Sigmoid colon (tissue), 7 donors: ENCODE results near the gene CNNM3. TPM values are rescaled to one million over a fixed set of nuclear protein-coding genes. Genes with fewer than 3 reads are reported as not detected.

Experiments used
- DNase-seq: peaks from one replicate; pipeline ENCODE4 v3.0.0-alpha.2; 2019
- H3K27ac ChIP-seq, 4 donors: fragments of 200-600 bp; sonication (generic); one replicate each; pipeline ENCODE4 v1.5.1; 2016 to 2019; ENCODE audit warnings: mild to moderate bottlenecking in 1 of 4
- H3K27me3 ChIP-seq, 3 donors: fragments of 200-600 bp; sonication (generic); one replicate each; pipeline ENCODE4 v1.5.1; 2019; ENCODE audit warnings: mild to moderate bottlenecking in 1 of 3
- H3K36me3 ChIP-seq, 4 donors: fragments of 200-600 bp; sonication (generic); one replicate each; pipeline ENCODE4 v1.5.1; 2016 to 2019
- H3K4me1 ChIP-seq, 4 donors: fragments of 200-600 bp; sonication (generic); one replicate each; pipeline ENCODE4 v1.5.1; 2017 to 2019
- H3K4me3 ChIP-seq, 4 donors: fragments of 200-600 bp; sonication (generic); one replicate each; pipeline ENCODE4 v1.5.1; 2017 to 2019; ENCODE audit warnings: mild to moderate bottlenecking in 2 of 4, moderate library complexity in 1 of 4
- H3K9me3 ChIP-seq, 4 donors: fragments of 200-600 bp in 3 of 4; sonication (generic) in 3 of 4; one replicate each; pipeline versions ENCODE4 v1.5.1 to v1.6.1; 2013 to 2019
- CTCF ChIP-seq, 4 experiments: fragments of 450-650 bp in 3 of 4; fragments of 200-600 bp in 1 of 4; IDR thresholded peaks; one replicate each; pipeline ENCODE4 v1.5.1; 2016 to 2019; ENCODE audit warnings: antibody characterized with exemption in 4 of 4, mild to moderate bottlenecking in 3 of 4, moderate library complexity in 2 of 4
- EP300 ChIP-seq, 4 donors: sonication (generic); formaldehyde crosslinking; IDR thresholded peaks; one replicate each; pipeline ENCODE4 v1.6.1; 2017; ENCODE audit warnings: antibody characterized with exemption in 4 of 4
- POLR2A ChIP-seq, 2 donors: fragments of 450-650 bp; IDR thresholded peaks; one replicate each; pipeline ENCODE4 v1.6.1; 2016; ENCODE audit warnings: antibody characterized with exemption in 2 of 2, mild to moderate bottlenecking in 2 of 2, moderate library complexity in 2 of 2
- POLR2AphosphoS5 ChIP-seq, 4 donors: sonication (generic); formaldehyde crosslinking; IDR thresholded peaks; one replicate each; pipeline ENCODE4 v1.6.1; 2017; ENCODE audit warnings: antibody characterized with exemption in 4 of 4
- WGBS, 2 donors: extraction: QIAGEN DNeasy Blood & Tissue Kit; methylation state at CpG; one replicate each; pipeline ENCODE4 v1.1.7; 2013; 5-methylcytosine and 5-hydroxymethylcytosine counted together
- intact Hi-C: fragments of 100-400 bp; cut with DNase I; formaldehyde crosslinking; loops from one replicate; pipeline ENCODE4 v1.15.1; 2023
- polyA plus RNA-seq, 3 donors: library from polyadenylated mRNA; stranded (reverse); fragments of 200-250 nt; gene quantifications; one replicate each; pipeline ENCODE4 v1.2.3, GENCODE V29; 2013
- total RNA-seq, 4 donors: library from RNA; depleted of rRNA; stranded (reverse); fragments of >200 nt; gene quantifications; one replicate each; pipeline ENCODE4 v1.1.0, GENCODE V29; 2016
- donor health status: healthy with polysubstance abuse.
- donor health status: Bipolar disorder and iron deficiency.
- donor health status: healthy.

Gene CNNM3
- total and polyA plus RNA-seq, 7 donors: 1.2 to 16.6 (median 10.0) TPM

DNA sequence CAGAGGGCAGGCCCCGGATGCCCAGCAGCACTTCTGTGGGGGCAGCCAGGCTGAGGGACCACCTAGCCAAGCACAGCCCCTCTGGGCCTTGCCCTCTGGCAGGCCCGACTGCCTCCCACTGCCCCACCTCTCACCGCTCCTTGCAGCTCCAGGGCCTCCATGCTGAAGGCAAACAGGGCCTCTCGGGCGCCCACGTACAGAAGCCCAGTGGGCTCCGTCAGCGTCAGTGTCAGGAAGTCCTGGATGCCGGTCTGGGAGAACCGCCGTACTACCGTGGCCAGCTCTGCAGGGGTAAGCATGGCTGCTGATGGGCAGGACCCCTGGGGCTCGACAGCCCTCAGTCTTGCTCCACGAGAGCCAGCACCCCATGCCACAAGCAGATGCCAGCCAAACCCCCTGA is 50.1 kb downstream of the CNNM3 start:
- H3K27me3 ChIP-seq: no peaks in the 10 kb centered on the region
- peaks cover 35 to 64% (median 52%) of the 10 kb centered on the region in 4 donors for H3K36me3 ChIP-seq
- H3K27ac ChIP-seq: peak overlapping the region; percentile 99 to 100 (median 100)
- TF ChIP-seq POLR2AphosphoS5 (IDR thresholded peaks at IDR 0.05) (no peak), POLR2A (IDR thresholded peaks at IDR 0.05) (no peak), EP300 (IDR thresholded peaks at IDR 0.05) (no peak), CTCF (IDR thresholded peaks at IDR 0.05) (no peak)
- H3K4me3 ChIP-seq: peak overlapping the region in 2 of 4 donors; percentile 95 to 98
- intact Hi-C loops: loop anchor here (10.0 kb wide), 1 partner anchor 331 kb away; the partner anchor contains the start of gene ARID5A
- H3K4me1 ChIP-seq: peaks cover 0 to 71% (median 58%) of the 10 kb centered on the region in 4 donors
- no peaks in the 10 kb centered on the region for H3K9me3 ChIP-seq
- peak; percentile 67 for DNase-seq
- WGBS, 2 donors: 83 to 91% methylated on average over 14 of the region's 14 CpGs

- Histone ChIP-seq H3K4me3 (peak overlapping the region in 3 of 4 donors; percentile 95 to 98 (median 98)), H3K9me3 (no peaks in the 10 kb centered on the region), H3K27ac (peak overlapping the region; percentile 99 to 100 (median 100)), H3K4me1 (peaks cover 0 to 71% (median 58%) of the 10 kb centered on the region in 4 donors), H3K36me3 (peaks cover 30 to 59% (median 48%) of the 10 kb centered on the region in 4 donors), H3K27me3 (no peaks in the 10 kb centered on the region)
- 60 to 83% methylated on average over 8 of the region's 8 CpGs for WGBS, 2 donors
- no peak for TF ChIP-seq POLR2AphosphoS5 (IDR thresholded peaks at IDR 0.05)
- TF ChIP-seq EP300 (IDR thresholded peaks at IDR 0.05): no peak
- no peak for TF ChIP-seq POLR2A (IDR thresholded peaks at IDR 0.05)
- TF ChIP-seq CTCF (IDR thresholded peaks at IDR 0.05): no peak
- no peak for DNase-seq
- intact Hi-C loops: loop anchor here (10.0 kb wide), 1 partner anchor 332 kb away; the partner anchor contains the start of gene ARID5A
Measured at GRCh38 chr2:96866586-96866985, 50.5 kb downstream of the CNNM3 start.

GRCh38 chr2:96866986-96867755 is 51.1 kb downstream of the CNNM3 start:
- H3K4me1 ChIP-seq: peaks cover 0 to 67% (median 58%) of the 10 kb centered on the region in 4 donors
- H3K9me3 ChIP-seq: no peaks in the 10 kb centered on the region
- H3K27ac ChIP-seq: peak overlapping the region; percentile 99 to 100 (median 100)
- intact Hi-C loops: loop anchor here (10.0 kb wide), 1 partner anchor 332 kb away; the partner anchor contains the start of gene ARID5A
- peak overlapping the region; percentile 65 to 98 (median 96) for H3K4me3 ChIP-seq
- H3K27me3 ChIP-seq: no peaks in the 10 kb centered on the region
- DNase-seq: peak; percentile 72
- TF ChIP-seq CTCF (IDR thresholded peaks at IDR 0.05) (no peak), EP300 (IDR thresholded peaks at IDR 0.05) (no peak), POLR2AphosphoS5 (IDR thresholded peaks at IDR 0.05) (no peak), POLR2A (IDR thresholded peaks at IDR 0.05) (no peak)
- WGBS, 2 donors: 42 to 55% methylated on average over 22 of the region's 22 CpGs
- H3K36me3 ChIP-seq: peaks cover 26 to 53% (median 42%) of the 10 kb centered on the region in 4 donors

DNA sequence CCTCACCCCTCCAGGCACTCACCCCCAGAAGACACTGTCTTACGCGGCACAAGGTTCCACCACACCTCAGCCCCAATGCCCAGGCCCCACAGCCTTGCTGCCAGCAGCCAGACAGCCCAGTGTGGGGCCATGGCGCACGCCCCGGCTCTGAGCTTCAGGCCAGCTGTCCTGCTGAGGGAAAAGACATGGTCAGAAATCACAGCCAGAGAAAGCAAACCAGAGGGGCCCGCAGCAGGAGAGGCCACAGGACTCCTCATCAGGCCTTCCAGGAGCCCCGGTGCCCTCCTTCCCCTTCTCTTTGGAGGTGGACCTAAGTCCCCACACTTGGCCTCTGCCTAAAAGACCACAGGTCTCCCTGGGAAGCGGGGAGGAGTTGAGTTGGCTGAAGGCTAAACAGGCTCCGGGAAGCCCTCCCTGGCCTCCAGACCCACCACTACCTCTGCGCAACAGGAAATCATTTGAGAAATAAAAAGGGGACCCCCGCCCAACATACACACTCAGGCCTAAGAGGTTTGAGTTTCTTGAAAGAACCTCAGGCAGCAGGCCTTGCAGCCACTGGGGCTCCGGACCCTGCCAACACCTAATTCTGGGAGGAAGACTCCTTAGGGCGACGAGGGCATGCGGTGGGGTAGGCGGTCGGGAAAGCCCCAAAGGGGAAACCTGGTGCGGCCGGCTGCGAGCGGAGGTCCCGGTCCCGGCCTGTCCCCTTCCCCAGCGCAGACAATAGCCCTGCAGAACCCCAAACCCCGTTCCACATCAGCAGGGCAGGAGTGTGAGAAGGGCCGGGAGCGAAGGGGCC is 51.9 kb downstream of the CNNM3 start:
- 7 to 12% methylated on average over 27 of the region's 27 CpGs for WGBS, 2 donors
- intact Hi-C loops: loop anchor here (1.0 to 10.0 kb wide), 2 partner anchors 10 to 333 kb away; partner anchors contain the start of genes ANKRD39 and ARID5A
- peak; percentile 65 for DNase-seq
- H3K4me1 ChIP-seq: peaks cover 0 to 71% (median 63%) of the 10 kb centered on the region in 4 donors
- peak overlapping the region; percentile 99 to 100 (median 100) for H3K27ac ChIP-seq
- no peaks in the 10 kb centered on the region for H3K9me3 ChIP-seq
- H3K27me3 ChIP-seq: no peaks in the 10 kb centered on the region
- peaks cover 26 to 46% (median 39%) of the 10 kb centered on the region in 4 donors for H3K36me3 ChIP-seq
- TF ChIP-seq CTCF (IDR thresholded peaks at IDR 0.05) (no peak), EP300 (IDR thresholded peaks at IDR 0.05) (no peak), POLR2A (IDR thresholded peaks at IDR 0.05) (no peak), POLR2AphosphoS5 (IDR thresholded peaks at IDR 0.05) (no peak)
- peak overlapping the region; percentile 65 to 98 (median 96) for H3K4me3 ChIP-seq
